Measurements from ENCODE around the gene CAMTA1. TPM values are rescaled to one million over a fixed set of nuclear protein-coding genes. Genes with fewer than 3 reads are reported as not detected.

The CAMTA1 gene
- total RNA-seq, 1 donor from 2014 or later, result 69.9 TPM

DNA sequence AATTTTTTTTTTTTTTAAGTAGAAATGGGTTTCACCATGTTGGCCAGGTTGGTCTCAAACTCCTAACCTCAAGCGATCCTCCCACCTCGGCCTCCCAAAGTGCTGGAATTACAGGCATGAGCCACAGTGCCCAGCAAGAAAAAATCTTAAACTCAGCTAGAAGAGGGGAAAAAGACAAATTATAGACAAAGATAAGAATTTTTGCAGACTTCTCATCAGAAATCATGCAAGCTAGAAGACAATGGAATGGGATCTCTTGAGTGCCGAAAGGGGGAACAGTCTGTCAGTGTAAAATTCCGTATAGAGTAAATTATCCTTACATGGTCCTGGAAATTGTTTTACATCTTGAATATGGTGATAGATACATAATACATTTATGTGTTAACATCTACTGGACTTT is 294.4 kb downstream of the CAMTA1 start:
- Mint-ChIP-seq H3K4me1 (no peaks in the 10 kb centered on the region), H3K4me3 (no peak overlapping the region), H3K36me3 (ENCODE audit: low read depth) (no peaks in the 10 kb centered on the region), H3K27ac (no peak overlapping the region), H3K27me3 (no peaks in the 10 kb centered on the region), H3K9me3 (no peaks in the 10 kb centered on the region)
- DNase-seq, result no peak
- intact Hi-C loops (cut with micrococcal nuclease), result no loop called here

DNA sequence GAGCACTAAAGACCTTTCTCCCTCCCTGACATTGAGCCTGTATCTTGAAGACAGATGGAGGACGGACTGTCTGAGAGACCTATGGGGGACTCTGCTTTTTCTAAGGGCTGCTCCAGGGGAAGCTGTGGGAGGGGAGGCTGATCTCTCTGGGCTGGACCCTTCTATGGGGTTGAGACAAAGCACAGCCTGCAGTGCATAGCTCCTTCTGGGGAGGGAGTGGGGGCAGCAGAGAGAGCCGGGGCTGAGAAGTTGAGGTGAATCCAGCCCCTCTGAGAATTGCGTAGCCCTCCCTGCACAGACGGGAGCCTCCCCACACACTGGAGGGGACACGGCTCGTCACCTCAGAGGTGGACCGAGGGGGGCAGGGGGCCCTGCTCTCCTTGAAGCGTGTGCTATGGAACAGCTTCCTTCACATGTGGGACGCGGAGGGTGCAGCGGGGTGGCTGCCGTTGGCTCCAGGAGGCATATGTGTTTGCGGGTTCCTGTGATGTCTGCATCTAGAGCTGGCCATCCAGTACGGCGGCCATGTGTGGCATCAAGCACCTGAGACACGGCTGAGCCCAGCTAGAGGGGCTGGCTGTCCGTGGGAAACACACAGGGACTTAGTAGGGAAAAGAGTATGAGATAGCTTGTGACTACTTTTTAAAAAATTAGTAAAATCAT is 299.1 kb downstream of the CAMTA1 start:
- intact Hi-C loops (cut with micrococcal nuclease), result no loop called here
- no peaks in the 10 kb centered on the region for H3K27me3 Mint-ChIP-seq
- no peak overlapping the region for H3K4me3 Mint-ChIP-seq
- H3K27ac Mint-ChIP-seq, result no peak overlapping the region
- H3K9me3 Mint-ChIP-seq, result no peaks in the 10 kb centered on the region
- H3K36me3 Mint-ChIP-seq (ENCODE audit: low read depth), result no peaks in the 10 kb centered on the region
- DNase-seq, result no peak
- no peaks in the 10 kb centered on the region for H3K4me1 Mint-ChIP-seq

DNA sequence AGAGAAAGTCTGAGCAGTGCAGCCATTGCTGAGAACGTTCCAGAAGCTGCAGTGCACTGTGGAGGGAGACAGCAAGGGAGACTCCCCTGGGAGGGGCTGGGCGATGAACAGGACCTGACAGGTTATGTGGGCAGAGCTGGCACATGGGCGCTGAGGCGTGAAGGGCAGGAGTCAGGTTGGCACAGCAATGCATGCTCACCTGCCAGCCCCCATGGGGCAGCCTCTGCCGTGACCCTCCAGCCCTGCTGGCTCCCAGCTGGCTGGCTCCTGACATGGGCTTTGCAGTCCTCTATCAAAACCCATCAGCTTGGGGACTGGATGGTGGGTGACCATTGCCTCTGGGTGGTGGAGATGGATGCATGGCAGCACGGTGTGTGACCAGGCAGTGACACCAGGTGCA is 300.3 kb downstream of the CAMTA1 start:
- intact Hi-C loops (cut with micrococcal nuclease), result no loop called here
- H3K36me3 Mint-ChIP-seq (ENCODE audit: low read depth), result no peaks in the 10 kb centered on the region
- H3K4me1 Mint-ChIP-seq, result no peaks in the 10 kb centered on the region
- DNase-seq, result no peak
- H3K27ac Mint-ChIP-seq, result no peak overlapping the region
- no peaks in the 10 kb centered on the region for H3K9me3 Mint-ChIP-seq
- H3K4me3 Mint-ChIP-seq, result no peak overlapping the region
- H3K27me3 Mint-ChIP-seq, result no peaks in the 10 kb centered on the region

DNA sequence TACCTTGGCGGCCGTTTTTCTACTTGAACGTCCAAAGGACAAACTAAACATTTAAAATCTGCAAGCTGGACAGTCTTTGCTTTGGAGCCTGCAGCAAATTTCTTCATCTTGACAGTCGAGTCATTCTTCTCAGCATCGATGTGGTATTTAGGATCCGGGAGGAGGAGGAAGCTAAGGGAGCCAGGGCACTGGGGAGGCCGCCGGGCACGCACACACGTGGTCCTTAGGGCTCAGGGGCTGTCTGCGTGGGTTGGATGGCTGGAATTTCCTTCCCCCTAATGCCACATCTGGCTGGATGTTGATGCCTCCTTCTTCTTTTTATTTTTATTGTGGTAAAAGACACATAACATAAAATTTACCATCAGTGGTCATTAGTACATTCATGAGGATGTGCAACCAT is 300.9 kb downstream of the CAMTA1 start:
- DNase-seq, result no peak
- Mint-ChIP-seq H3K36me3 (ENCODE audit: low read depth) (no peaks in the 10 kb centered on the region), H3K27me3 (no peaks in the 10 kb centered on the region), H3K4me1 (no peaks in the 10 kb centered on the region), H3K27ac (no peak overlapping the region), H3K4me3 (no peak overlapping the region), H3K9me3 (no peaks in the 10 kb centered on the region)
- intact Hi-C loops (cut with micrococcal nuclease), result no loop called here

DNA sequence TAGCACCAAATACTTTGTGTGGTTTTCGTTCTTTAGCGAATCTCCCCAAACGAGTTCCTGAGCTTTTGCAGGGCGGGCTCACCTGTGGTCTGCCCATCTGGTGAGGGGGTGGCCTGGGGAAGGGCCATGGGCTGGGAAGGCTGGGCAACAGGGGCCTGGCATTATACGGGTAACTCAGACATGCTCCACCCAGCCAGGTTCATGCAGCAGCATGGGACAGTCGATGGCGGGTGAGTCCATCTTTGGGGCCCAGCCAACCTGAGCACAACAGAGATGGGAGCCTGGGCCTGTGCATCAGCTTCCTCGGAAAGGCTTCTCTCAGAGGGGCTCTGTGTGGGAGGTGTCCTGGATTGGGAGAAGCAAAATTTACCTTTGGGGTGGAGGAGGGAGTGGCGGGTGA is 302.6 kb downstream of the CAMTA1 start:
- Mint-ChIP-seq H3K27ac (no peak overlapping the region), H3K36me3 (ENCODE audit: low read depth) (no peaks in the 10 kb centered on the region), H3K9me3 (no peaks in the 10 kb centered on the region), H3K4me1 (no peaks in the 10 kb centered on the region), H3K4me3 (no peak overlapping the region), H3K27me3 (no peaks in the 10 kb centered on the region)
- DNase-seq, result no peak
- intact Hi-C loops (cut with micrococcal nuclease), result no loop called here

DNA sequence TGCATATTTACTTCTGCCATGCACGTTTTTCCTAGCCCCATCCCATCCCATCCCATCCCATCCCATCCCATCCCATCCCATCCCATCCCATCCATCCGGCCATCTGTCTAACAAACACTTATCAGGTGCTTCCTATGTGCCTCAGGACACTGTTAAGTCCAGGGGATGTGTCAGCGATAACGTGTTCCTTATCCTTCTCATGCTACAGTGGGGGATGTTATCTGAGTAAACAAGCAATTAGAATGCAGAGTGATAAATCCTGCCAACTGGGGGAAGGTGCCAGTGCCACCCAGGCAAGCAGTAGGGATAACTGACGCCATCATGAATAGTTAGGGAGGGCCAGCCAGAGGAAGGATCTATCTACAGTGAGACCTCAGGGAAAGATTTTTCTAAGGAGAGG is 304.2 kb downstream of the CAMTA1 start:
- Mint-ChIP-seq H3K4me1 (no peaks in the 10 kb centered on the region), H3K27me3 (no peaks in the 10 kb centered on the region), H3K36me3 (ENCODE audit: low read depth) (no peaks in the 10 kb centered on the region), H3K9me3 (no peaks in the 10 kb centered on the region), H3K4me3 (no peak overlapping the region), H3K27ac (no peak overlapping the region)
- DNase-seq, result no peak
- intact Hi-C loops (cut with micrococcal nuclease), result no loop called here

DNA sequence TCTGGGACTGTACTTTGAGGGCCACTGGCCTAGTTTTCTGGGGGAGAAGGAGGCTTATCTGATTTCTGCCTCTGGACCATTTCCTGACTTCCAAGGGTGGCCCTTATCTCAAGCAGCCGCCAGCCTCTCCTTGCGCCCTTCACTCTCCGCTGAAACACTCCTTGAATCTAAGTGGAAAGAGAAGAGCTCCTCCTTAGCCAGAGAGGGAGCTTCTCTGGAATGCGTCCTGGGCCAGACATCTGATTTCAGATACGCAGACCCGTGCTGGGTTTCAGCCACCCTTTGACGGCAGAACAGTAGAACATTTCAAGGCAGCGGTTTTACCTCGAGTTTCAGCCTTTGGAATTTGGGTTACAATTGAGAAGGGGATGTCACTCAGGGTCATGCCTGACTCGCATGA is 308.0 kb downstream of the CAMTA1 start:
- DNase-seq, result no peak
- no peak overlapping the region for H3K27ac Mint-ChIP-seq
- H3K36me3 Mint-ChIP-seq (ENCODE audit: low read depth), result no peaks in the 10 kb centered on the region
- H3K9me3 Mint-ChIP-seq, result no peaks in the 10 kb centered on the region
- H3K4me1 Mint-ChIP-seq, result no peaks in the 10 kb centered on the region
- H3K4me3 Mint-ChIP-seq, result no peak overlapping the region
- intact Hi-C loops (cut with micrococcal nuclease), result no loop called here
- no peaks in the 10 kb centered on the region for H3K27me3 Mint-ChIP-seq

DNA sequence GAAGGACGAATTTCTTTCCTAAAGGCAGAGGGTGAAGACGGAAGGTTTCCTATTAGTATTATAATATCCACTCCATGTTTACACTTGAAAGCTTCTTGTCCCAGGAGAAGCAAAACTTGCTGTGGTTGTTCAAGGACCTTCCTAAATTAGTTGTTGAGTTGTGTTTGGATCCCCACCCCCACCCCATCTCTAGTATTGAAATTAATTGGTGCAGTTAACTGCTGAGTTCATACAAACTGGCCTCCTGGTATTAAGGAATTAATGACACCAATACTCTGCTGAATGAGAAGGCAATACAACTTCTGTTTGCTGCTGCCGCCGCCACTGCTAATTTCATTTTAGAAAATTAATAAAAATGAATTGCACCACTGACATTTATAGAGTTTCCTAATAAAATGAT is 308.8 kb downstream of the CAMTA1 start:
- DNase-seq, result no peak
- Mint-ChIP-seq H3K27me3 (no peaks in the 10 kb centered on the region), H3K4me3 (no peak overlapping the region), H3K9me3 (no peaks in the 10 kb centered on the region), H3K27ac (no peak overlapping the region), H3K36me3 (ENCODE audit: low read depth) (no peaks in the 10 kb centered on the region), H3K4me1 (no peaks in the 10 kb centered on the region)
- intact Hi-C loops (cut with micrococcal nuclease), result no loop called here

DNA sequence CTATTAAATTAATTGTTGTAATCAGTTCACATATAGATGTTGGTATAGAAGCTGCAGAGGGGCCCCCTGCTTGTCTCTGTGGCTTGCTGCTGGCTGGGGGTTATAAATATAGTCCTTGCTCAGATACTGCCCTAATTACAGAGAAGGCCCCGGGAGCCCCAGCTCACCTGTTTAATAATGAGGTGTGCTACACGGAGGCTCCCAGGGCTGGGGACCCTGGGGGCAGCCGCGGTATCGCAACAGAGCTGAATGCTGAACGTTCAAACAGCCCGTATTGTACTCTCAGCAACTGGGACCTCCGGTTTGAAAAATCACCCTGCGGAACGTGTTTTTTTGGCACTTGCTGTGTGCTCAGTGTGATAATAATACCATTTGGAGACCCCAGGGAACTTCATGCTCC is 309.3 kb downstream of the CAMTA1 start:
- intact Hi-C loops (cut with micrococcal nuclease), result no loop called here
- Mint-ChIP-seq H3K27me3 (no peaks in the 10 kb centered on the region), H3K4me3 (no peak overlapping the region), H3K36me3 (ENCODE audit: low read depth) (no peaks in the 10 kb centered on the region), H3K4me1 (no peaks in the 10 kb centered on the region), H3K9me3 (no peaks in the 10 kb centered on the region), H3K27ac (no peak overlapping the region)
- DNase-seq, result no peak

DNA sequence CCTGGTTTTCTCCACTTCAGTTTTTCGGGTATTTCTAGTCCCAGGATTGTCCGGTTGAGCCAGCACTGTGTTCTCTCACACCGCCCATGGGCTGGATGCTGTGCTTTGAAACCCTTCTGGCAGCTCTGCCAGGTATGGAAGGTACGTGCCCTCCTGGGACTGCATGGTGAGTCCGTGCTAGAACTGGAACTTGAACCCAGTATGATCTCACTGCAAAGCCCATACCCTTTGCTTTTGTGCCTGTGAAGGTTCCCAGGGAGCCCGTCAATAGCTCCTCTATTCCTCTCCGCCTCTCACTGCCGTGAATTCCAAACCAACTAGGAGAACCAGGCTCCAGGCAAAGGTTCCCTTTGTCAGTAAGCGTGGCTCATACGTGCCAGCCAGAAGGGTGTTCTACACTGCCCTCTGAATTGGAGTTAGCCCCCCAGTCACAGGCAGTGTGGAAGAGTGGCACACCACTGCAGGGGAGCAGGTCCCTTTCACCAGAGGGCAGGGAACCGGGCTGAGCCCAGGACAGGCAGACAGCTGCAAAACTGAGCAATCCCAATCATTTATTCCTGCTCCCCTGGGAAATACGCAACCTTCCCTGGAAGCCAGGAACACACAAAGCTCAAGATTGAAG is 310.2 kb downstream of the CAMTA1 start:
- Mint-ChIP-seq H3K4me3 (no peak overlapping the region), H3K4me1 (no peaks in the 10 kb centered on the region), H3K36me3 (ENCODE audit: low read depth) (no peaks in the 10 kb centered on the region), H3K27ac (no peak overlapping the region), H3K27me3 (no peaks in the 10 kb centered on the region), H3K9me3 (no peaks in the 10 kb centered on the region)
- intact Hi-C loops (cut with micrococcal nuclease), result no loop called here
- no peak for DNase-seq

DNA sequence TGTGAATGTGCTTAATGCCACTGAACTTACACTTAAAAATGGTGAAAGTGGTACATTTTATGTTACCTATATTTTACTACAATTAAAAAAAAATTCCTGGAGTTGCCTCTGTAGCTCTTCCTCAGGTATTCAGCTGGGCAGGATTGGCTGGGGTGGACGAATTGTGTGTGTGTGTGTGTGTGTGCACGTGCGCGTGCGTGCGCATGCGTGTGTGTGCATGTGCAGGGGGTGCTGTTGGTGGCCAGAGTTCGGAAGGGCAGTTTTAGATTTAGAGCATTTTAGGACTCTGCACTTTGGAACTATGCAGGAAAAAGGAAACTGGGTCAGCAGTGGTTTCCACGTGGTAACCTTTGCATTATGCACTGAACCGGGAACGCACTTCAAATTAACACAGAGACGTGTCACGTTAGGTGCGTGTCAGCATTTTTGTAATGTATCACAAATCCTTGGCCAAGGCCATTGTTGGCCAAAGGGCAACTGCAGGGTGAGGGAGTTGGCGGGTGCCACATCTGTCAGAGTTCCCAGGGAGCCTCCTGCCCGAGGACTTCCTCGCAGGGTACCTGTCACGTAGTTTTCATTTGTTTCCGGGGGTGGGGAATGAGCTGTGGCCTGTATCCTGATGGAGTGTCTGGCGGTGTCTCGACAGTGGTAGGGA is 312.8 kb downstream of the CAMTA1 start:
- no peaks in the 10 kb centered on the region for H3K36me3 Mint-ChIP-seq (ENCODE audit: low read depth)
- H3K4me1 Mint-ChIP-seq, result no peaks in the 10 kb centered on the region
- intact Hi-C loops (cut with micrococcal nuclease), result no loop called here
- H3K27ac Mint-ChIP-seq, result no peak overlapping the region
- no peak for DNase-seq
- no peak overlapping the region for H3K4me3 Mint-ChIP-seq
- no peaks in the 10 kb centered on the region for H3K9me3 Mint-ChIP-seq
- no peaks in the 10 kb centered on the region for H3K27me3 Mint-ChIP-seq

DNA sequence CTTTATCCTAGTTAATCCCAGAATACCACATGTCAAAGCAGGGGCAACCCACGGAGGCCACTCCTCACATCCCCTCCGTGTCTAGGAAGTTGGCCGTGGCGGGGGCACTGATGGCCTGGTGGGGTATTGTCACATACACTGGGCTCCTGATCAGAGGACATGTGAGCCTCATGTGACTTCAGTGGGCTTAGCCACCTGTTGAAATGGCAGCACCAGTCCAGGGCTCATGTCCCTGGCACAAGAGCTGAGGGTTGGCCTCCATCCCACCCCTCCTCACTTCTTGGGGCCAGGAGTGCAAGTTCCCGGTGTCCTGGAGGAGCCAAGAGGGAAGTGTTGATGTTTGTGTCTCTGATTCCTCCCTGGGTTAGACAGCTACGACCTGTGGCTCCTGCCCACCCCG is 313.4 kb downstream of the CAMTA1 start:
- no peaks in the 10 kb centered on the region for H3K9me3 Mint-ChIP-seq
- H3K4me1 Mint-ChIP-seq, result no peaks in the 10 kb centered on the region
- H3K27ac Mint-ChIP-seq, result no peak overlapping the region
- no peaks in the 10 kb centered on the region for H3K27me3 Mint-ChIP-seq
- DNase-seq, result no peak
- intact Hi-C loops (cut with micrococcal nuclease), result no loop called here
- no peak overlapping the region for H3K4me3 Mint-ChIP-seq
- H3K36me3 Mint-ChIP-seq (ENCODE audit: low read depth), result no peaks in the 10 kb centered on the region

DNA sequence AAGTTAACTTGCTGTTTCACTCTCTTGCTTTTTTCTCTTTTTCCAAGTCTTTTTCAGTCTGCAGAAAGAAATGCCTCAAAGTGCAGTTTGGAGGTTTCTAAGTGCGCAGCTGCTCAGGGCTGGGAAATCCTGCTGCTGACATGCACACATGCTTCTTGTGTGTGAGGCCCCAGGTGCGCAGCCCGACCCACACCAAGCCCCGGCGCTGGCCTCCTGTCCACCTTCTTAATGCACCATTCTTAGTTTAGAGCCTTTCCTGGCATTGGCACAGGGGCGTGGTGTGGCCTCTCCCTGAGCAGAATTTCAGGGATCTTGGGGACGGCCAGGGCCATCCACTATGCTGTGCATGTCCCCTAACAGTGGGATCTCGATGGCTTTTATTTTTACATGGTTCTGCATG is 315.2 kb downstream of the CAMTA1 start:
- intact Hi-C loops (cut with micrococcal nuclease), result no loop called here

DNA sequence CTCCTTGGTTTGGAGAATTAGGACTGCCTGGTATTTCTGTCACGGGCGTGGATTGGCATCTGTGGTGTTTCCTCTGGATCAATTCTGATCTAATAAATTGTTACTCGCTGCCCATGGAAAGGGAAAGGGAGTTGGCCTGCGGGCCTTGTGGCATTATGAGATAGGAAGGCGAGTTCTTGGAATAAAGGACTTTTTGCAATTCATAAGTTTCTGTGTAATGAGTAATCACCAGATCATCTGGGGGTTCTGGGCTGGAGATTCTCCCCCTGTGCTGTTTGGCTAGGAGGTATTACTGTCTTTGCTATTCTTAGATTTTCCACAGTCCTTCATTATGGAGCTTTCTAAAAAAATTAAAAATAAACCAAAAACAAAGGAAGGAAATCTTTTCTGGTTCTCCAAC is 315.9 kb downstream of the CAMTA1 start:
- no peak for DNase-seq
- no peaks in the 10 kb centered on the region for H3K4me1 Mint-ChIP-seq
- H3K36me3 Mint-ChIP-seq (ENCODE audit: low read depth), result no peaks in the 10 kb centered on the region
- intact Hi-C loops (cut with micrococcal nuclease), result no loop called here
- no peaks in the 10 kb centered on the region for H3K9me3 Mint-ChIP-seq
- H3K27ac Mint-ChIP-seq, result no peak overlapping the region
- no peak overlapping the region for H3K4me3 Mint-ChIP-seq
- H3K27me3 Mint-ChIP-seq, result no peaks in the 10 kb centered on the region

More for the DNA sequence above, 315.2 kb downstream of the CAMTA1 start:
- H3K27ac Mint-ChIP-seq, result no peak overlapping the region
- no peak overlapping the region for H3K4me3 Mint-ChIP-seq
- no peaks in the 10 kb centered on the region for H3K9me3 Mint-ChIP-seq
- H3K4me1 Mint-ChIP-seq, result no peaks in the 10 kb centered on the region
- DNase-seq, result no peak
- H3K27me3 Mint-ChIP-seq, result no peaks in the 10 kb centered on the region
- H3K36me3 Mint-ChIP-seq (ENCODE audit: low read depth), result no peaks in the 10 kb centered on the region
